A549 (cell line): Measurements from ENCODE around the gene CKS2. TPM values are rescaled to one million over a fixed set of nuclear protein-coding genes. Genes with fewer than 3 reads are reported as not detected.

Experiments used
- ATAC-seq, 2 experiments: fragments of 200-7000 bp in 1 of 2; fragments of >200 bp in 1 of 2; cut with Nextera tagmentation in 1 of 2; cut with Tn5 transposase in 1 of 2; 3 replicates each; pipeline versions ENCODE4 v1.8.0 to v1.9.1; 2018 to 2020; ENCODE audit warnings: mild to moderate bottlenecking in 1 of 2, moderate library complexity in 1 of 2
- CTCF ChIA-PET: fragments of 300-600 bp; sonication (Branson Sonifier 250); formaldehyde crosslinking; extraction: SDS; loops from one replicate; lab custom pipeline; 2021; ENCODE audit warnings: antibody characterized with exemption, inconsistent platforms; lab: Yijun Ruan, JAX
- POLR2A ChIA-PET: fragments of 350-600 bp; formaldehyde crosslinking; extraction: SDS; loops from one replicate; lab custom pipeline; 2021; ENCODE audit warnings: antibody characterized with exemption, inconsistent platforms; lab: Yijun Ruan, JAX
- DNase-seq, 2 experiments: peaks; one replicate each; pipeline versions ENCODE4 v3.0.0 to v3.0.0-alpha.2; 2011 to 2016; ENCODE audit warnings: low read depth in 1 of 2, low spot score in 1 of 2
- FAIRE-seq: peaks from 2 replicates; lab custom pipeline; 2011; peaks lifted over from hg19 to GRCh38; lab: Jason Lieb, UNC
- H3K27ac ChIP-seq, 2 experiments: fragments of >200 bp; sonication (Bioruptor Twin); formaldehyde crosslinking; 3 replicates each; pipeline ENCODE4 v1.5.1; 2016 to 2017
- H3K4me1 ChIP-seq: fragments of >200 bp; sonication (Bioruptor Twin); formaldehyde crosslinking; 3 replicates; pipeline ENCODE4 v1.6.1; 2016
- H3K4me2 ChIP-seq: fragments of >200 bp; sonication (Bioruptor Twin); formaldehyde crosslinking; 3 replicates; pipeline ENCODE4 v1.6.1; 2016
- H3K4me3 ChIP-seq: fragments of >200 bp; sonication (Bioruptor Twin); formaldehyde crosslinking; 3 replicates; pipeline ENCODE4 v1.5.1; 2016
- H3K9me3 ChIP-seq: fragments of >200 bp; sonication (Bioruptor Twin); formaldehyde crosslinking; 3 replicates; pipeline ENCODE4 v1.6.1; 2016
- ATOH8 ChIP-seq: fragments of 250-450 bp; sonication (Bioruptor Pico); IDR thresholded peaks from 2 replicates; pipeline ENCODE4 v1.5.0; 2020; ENCODE audit warnings: low read depth, mild to moderate bottlenecking, moderate library complexity
- CBX2 ChIP-seq: fragments of 200-600 bp; sonication (generic); IDR thresholded peaks from 2 replicates; pipeline ENCODE4 v1.6.1; 2016; ENCODE audit warnings: low read depth, mild to moderate bottlenecking, borderline replicate concordance
- CHD2 ChIP-seq: fragments of 150-350 bp; IDR thresholded peaks from 2 replicates; pipeline ENCODE4 v1.6.1; 2014; ENCODE audit warnings: low read length; ENCODE audit not compliant: partially characterized antibody
- EHMT2 ChIP-seq: fragments of 200-600 bp; sonication (generic); IDR thresholded peaks from 2 replicates; pipeline ENCODE4 v1.6.1; 2016; ENCODE audit warnings: antibody characterized with exemption, low read depth, mild to moderate bottlenecking, moderate library complexity
- ESRRA ChIP-seq: fragments of 150-350 bp; IDR thresholded peaks from 2 replicates; pipeline ENCODE4 v1.6.1; 2014; ENCODE audit warnings: mild to moderate bottlenecking, low read length, borderline replicate concordance
- FOSB ChIP-seq: fragments of 250-450 bp; sonication (Bioruptor Pico); IDR thresholded peaks from 2 replicates; pipeline ENCODE4 v1.5.0; 2020; ENCODE audit warnings: mild to moderate bottlenecking, moderate library complexity
- FOXS1 ChIP-seq: fragments of 250-450 bp; sonication (Bioruptor Pico); IDR thresholded peaks from 2 replicates; pipeline ENCODE4 v1.5.0; 2020; ENCODE audit warnings: mild to moderate bottlenecking, moderate library complexity
- HDAC2 ChIP-seq: fragments of 200-600 bp; sonication (generic); IDR thresholded peaks from 2 replicates; pipeline ENCODE4 v1.6.1; 2016
- HES2 ChIP-seq: fragments of >200 bp; sonication (Bioruptor Twin); formaldehyde crosslinking; IDR thresholded peaks from 2 replicates; pipeline ENCODE4 v1.6.1; 2016
- HOXA7 ChIP-seq: fragments of 250-450 bp; sonication (Bioruptor Pico); IDR thresholded peaks from 2 replicates; pipeline ENCODE4 v1.5.0; 2020; ENCODE audit warnings: mild to moderate bottlenecking, moderate library complexity
- KDM5A ChIP-seq: fragments of 200-600 bp; sonication (generic); IDR thresholded peaks from 2 replicates; pipeline ENCODE4 v1.6.1; 2016; ENCODE audit warnings: antibody characterized with exemption, mild to moderate bottlenecking
- MAZ ChIP-seq: fragments of 150-350 bp; IDR thresholded peaks from 2 replicates; pipeline ENCODE4 v1.6.1; 2014; ENCODE audit warnings: antibody characterized with exemption, low read depth, low read length, borderline replicate concordance
- MYC ChIP-seq: IDR thresholded peaks from 2 replicates; pipeline ENCODE4 v1.6.1; 2012; ENCODE audit warnings: mild to moderate bottlenecking, inconsistent platforms, low read length, improper control_type of control experiment, borderline replicate concordance
- NPAS2 ChIP-seq: fragments of 250-450 bp; sonication (Bioruptor Pico); IDR thresholded peaks from 2 replicates; pipeline ENCODE4 v1.8.0; 2022; ENCODE audit warnings: mild to moderate bottlenecking, moderate library complexity, borderline replicate concordance
- NR3C1 ChIP-seq: fragments of >200 bp; sonication (Bioruptor Twin); formaldehyde crosslinking; IDR thresholded peaks from 3 replicates; pipeline ENCODE4 v1.6.1; 2017
- PHF8 ChIP-seq: fragments of 200-600 bp; sonication (generic); IDR thresholded peaks from 2 replicates; pipeline ENCODE4 v1.6.1; 2016; ENCODE audit warnings: low read depth, mild to moderate bottlenecking, antibody characterized with exemption, moderate library complexity, borderline replicate concordance
- RARB ChIP-seq: fragments of 250-450 bp; sonication (Bioruptor Pico); IDR thresholded peaks from 2 replicates; pipeline ENCODE4 v1.8.0; 2021; ENCODE audit warnings: mild to moderate bottlenecking, moderate library complexity
- RNF2 ChIP-seq: fragments of 200-600 bp; sonication (generic); IDR thresholded peaks from 2 replicates; pipeline ENCODE4 v1.6.1; 2016; ENCODE audit warnings: low read depth, mild to moderate bottlenecking, antibody characterized with exemption, moderate library complexity, borderline replicate concordance
- SMC3 ChIP-seq: fragments of >200 bp; sonication (Bioruptor Twin); formaldehyde crosslinking; IDR thresholded peaks from 3 replicates; pipeline ENCODE4 v1.6.1; 2018; ENCODE audit warnings: inconsistent platforms
- SREBF2 ChIP-seq: fragments of 450-650 bp; IDR thresholded peaks from 2 replicates; pipeline ENCODE4 v1.6.1; 2014; ENCODE audit warnings: mild to moderate bottlenecking, moderate library complexity
- ZFP36 ChIP-seq: fragments of 450-650 bp; IDR thresholded peaks from 2 replicates; pipeline ENCODE4 v1.6.1; 2014; ENCODE audit warnings: borderline replicate concordance; ENCODE audit not compliant: partially characterized antibody
- ZSCAN20 ChIP-seq: fragments of 250-450 bp; sonication (Bioruptor Pico); IDR thresholded peaks from 2 replicates; pipeline ENCODE4 v1.8.0; 2022; ENCODE audit warnings: mild to moderate bottlenecking, moderate library complexity
- WGBS: methylation state at CpG from one replicate; pipeline ENCODE4 v1.1.6; 2017; ENCODE audit errors: missing lambda C conversion rate; 5-methylcytosine and 5-hydroxymethylcytosine counted together
- polyA plus RNA-seq, 4 experiments: library from polyadenylated mRNA; depleted of rRNA in 3 of 4; stranded (reverse); fragments of >200 nt; fragmentation: RNase III in 1 of 4; extraction: RNeasy Plus Mini Kit Qiagen cat#74134 plus additional on column Dnase treatment in 1 of 4; gene quantifications; 2 replicates in 3 of 4; 3 replicates in 1 of 4; pipeline ENCODE4 v1.2.3, GENCODE V29; 2011 to 2017
- TF ChIP-seq, protein P1 (sequence below): fragments of 150-350 bp; IDR thresholded peaks from 2 replicates; pipeline ENCODE4 v1.6.1; 2014; ENCODE audit warnings: low read depth, mild to moderate bottlenecking, low read length
- TF ChIP-seq, protein P2 (sequence below): IDR thresholded peaks from 2 replicates; pipeline ENCODE4 v1.6.1; 2012

CKS2 gene
- polyA plus RNA-seq, 2 of the 4 experiments (the other 2 are of a cell fraction): 515 to 576 TPM

DNA sequence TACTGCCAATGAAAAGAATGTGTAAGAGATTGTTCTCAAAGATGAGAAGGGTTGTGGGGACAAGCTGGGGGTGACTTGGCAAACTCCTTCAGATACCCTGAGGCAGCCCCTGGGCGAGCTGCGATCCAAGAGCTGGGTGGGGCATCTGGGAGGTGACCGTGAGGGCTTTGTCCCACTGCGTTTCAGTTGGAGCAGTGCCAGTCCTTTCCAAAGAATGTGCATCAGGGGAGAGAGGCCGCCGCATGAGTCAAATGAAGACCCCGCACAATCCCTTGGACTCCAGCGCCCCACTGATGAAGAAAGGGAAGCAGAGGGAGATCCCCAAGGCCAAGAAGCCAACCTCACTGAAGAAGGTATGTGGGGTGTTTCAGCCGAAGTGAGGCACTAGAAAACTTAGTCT is 35.7 kb downstream of the CKS2 start:
- TF ChIP-seq MYC: no peak
- TF ChIP-seq ESRRA: no peak
- TF ChIP-seq EHMT2: no peak
- no peak for TF ChIP-seq SMC3
- TF ChIP-seq PHF8: no peak
- no peak for TF ChIP-seq HDAC2
- no peak for TF ChIP-seq ZFP36
- no peak for TF ChIP-seq FOXS1 (CRISPR knock-in tag)
- no peak for TF ChIP-seq MAZ
- Histone ChIP-seq H3K9me3 (no peaks in the 10 kb centered on the region), H3K4me3 (no peak overlapping the region), H3K27ac (no peak overlapping the region), H3K4me1 (peaks cover 5% of the 10 kb centered on the region; the same call in 1 of the 3 replicates), H3K4me2 (no peak overlapping the region)
- POLR2A ChIA-PET: no interaction called here
- no peak for FAIRE-seq
- no peak for DNase-seq
- ATAC-seq: no peak
- WGBS: 90% methylated on average over 9 of the region's 9 CpGs
- CTCF ChIA-PET: interaction anchor here (1.4 kb wide), 1 partner anchor 28 kb away, joined by 3 read pairs; the partner anchor contains the start of gene SECISBP2

GRCh38 chr9:89347651-89348050 is 36.7 kb downstream of the CKS2 start:
- FAIRE-seq (no peak), ATAC-seq (no peak), DNase-seq (no peak)
- no peaks in the 10 kb centered on the region for H3K4me1 ChIP-seq
- H3K4me2 ChIP-seq: no peak overlapping the region
- CTCF ChIA-PET: interaction anchor here (0.9 to 1.4 kb wide), 3 partner anchors 9 to 29 kb away, joined by 3 read pairs; partner anchors contain the start of gene SECISBP2
- POLR2A ChIA-PET: no interaction called here
- no peaks in the 10 kb centered on the region for H3K9me3 ChIP-seq
- TF ChIP-seq KDM5A: no peak
- TF ChIP-seq, all 56 proteins: peak for 0
- Histone ChIP-seq H3K27ac (no peak overlapping the region), H3K4me3 (no peak overlapping the region)
- WGBS: 96% methylated on average over 5 of the region's 5 CpGs

DNA sequence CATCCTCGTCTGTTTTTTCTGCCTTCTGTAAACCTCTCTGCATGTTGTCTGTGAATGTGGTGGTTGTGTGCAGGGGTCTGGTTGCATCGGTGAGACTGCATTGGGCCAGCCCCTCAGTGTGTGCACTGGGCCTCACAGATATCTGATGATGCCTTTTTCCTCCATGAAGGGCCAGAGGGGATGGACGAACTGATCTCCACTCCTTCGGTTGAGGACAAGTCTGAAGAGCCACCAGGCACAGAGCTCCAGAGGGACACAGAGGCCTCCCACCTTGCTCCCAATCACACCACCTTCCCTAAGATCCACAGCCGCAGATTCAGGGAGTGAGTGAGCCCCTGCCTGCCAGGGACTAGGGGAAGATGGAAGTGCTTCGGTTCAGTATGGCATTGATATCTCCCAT is 38.6 kb downstream of the CKS2 start:
- 90% methylated on average over 5 of the region's 6 CpGs for WGBS
- no peaks in the 10 kb centered on the region for H3K4me1 ChIP-seq
- no peak for ATAC-seq
- POLR2A ChIA-PET: no interaction called here
- no peak for TF ChIP-seq CHD2
- TF ChIP-seq CBX2: no peak
- TF ChIP-seq ZSCAN20: no peak
- TF ChIP-seq NR3C1: no peak
- TF ChIP-seq FOSB (CRISPR knock-in tag): no peak
- TF ChIP-seq, protein P1, sequence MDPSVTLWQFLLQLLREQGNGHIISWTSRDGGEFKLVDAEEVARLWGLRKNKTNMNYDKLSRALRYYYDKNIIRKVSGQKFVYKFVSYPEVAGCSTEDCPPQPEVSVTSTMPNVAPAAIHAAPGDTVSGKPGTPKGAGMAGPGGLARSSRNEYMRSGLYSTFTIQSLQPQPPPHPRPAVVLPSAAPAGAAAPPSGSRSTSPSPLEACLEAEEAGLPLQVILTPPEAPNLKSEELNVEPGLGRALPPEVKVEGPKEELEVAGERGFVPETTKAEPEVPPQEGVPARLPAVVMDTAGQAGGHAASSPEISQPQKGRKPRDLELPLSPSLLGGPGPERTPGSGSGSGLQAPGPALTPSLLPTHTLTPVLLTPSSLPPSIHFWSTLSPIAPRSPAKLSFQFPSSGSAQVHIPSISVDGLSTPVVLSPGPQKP: no peak
- no peak for TF ChIP-seq MAZ
- TF ChIP-seq RNF2: no peak
- TF ChIP-seq HES2: no peak
- TF ChIP-seq SREBF2: no peak
- TF ChIP-seq, protein P2, sequence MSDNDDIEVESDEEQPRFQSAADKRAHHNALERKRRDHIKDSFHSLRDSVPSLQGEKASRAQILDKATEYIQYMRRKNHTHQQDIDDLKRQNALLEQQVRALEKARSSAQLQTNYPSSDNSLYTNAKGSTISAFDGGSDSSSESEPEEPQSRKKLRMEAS: no peak
- no peak for TF ChIP-seq SMC3
- no peak for TF ChIP-seq NPAS2 (CRISPR knock-in tag)
- TF ChIP-seq RARB (CRISPR knock-in tag): no peak
- no peak for TF ChIP-seq HOXA7 (CRISPR knock-in tag)
- no peak for TF ChIP-seq ATOH8 (CRISPR knock-in tag)
- TF ChIP-seq, all 56 proteins: peak for 0
- Histone ChIP-seq H3K4me3 (no peak overlapping the region), H3K9me3 (no peaks in the 10 kb centered on the region), H3K4me2 (no peak overlapping the region), H3K27ac (no peak overlapping the region)
- FAIRE-seq (no peak), DNase-seq (no peak)
- CTCF ChIA-PET: no interaction called here
